ENCODE results near the gene GRIN1.

The GRIN1 gene

GRCh38 chr9:137156567-137157375 lies 17.8 kb downstream of the GRIN1 start:
- H3K27ac ChIP-seq = no peak overlapping the region
- H3K4me3 ChIP-seq = peak overlapping the region; percentile 62
- no peak overlapping the region for H3K9ac ChIP-seq (ENCODE audit: insufficient read length)
- no peaks in the 10 kb centered on the region for H3K9me3 ChIP-seq (ENCODE audit: low read depth, low read length)
- no peaks in the 10 kb centered on the region for H3K36me3 ChIP-seq (ENCODE audit: insufficient read depth, low read length)
- TF ChIP-seq FOXP2 (optimal IDR thresholded peaks at IDR 0.05; ENCODE audit: control extremely low read depth, extremely low read length, insufficient read depth) (no peak), EZH2 (IDR thresholded peaks at IDR 0.05) (no peak), POLR2AphosphoS5 (IDR thresholded peaks at IDR 0.05; ENCODE audit: borderline replicate concordance, low read depth, low read length) (no peak)
- DNase-seq (ENCODE audit: low read depth, low spot score) = peak; percentile 37

- Histone ChIP-seq H3K36me3 (ENCODE audit: insufficient read depth, low read length) (no peaks in the 10 kb centered on the region), H3K27ac (no peak overlapping the region), H3K4me3 (no peak overlapping the region), H3K9ac (ENCODE audit: insufficient read length) (no peak overlapping the region), H3K9me3 (ENCODE audit: low read depth, low read length) (no peaks in the 10 kb centered on the region)
- TF ChIP-seq POLR2AphosphoS5 (IDR thresholded peaks at IDR 0.05; ENCODE audit: borderline replicate concordance, low read depth, low read length) (no peak), FOXP2 (optimal IDR thresholded peaks at IDR 0.05; ENCODE audit: control extremely low read depth, extremely low read length, insufficient read depth) (no peak)
- DNase-seq (ENCODE audit: low read depth, low spot score) = no peak
Observed at GRCh38 chr9:137157618-137158415, 18.9 kb downstream of the GRIN1 start.

- Histone ChIP-seq H3K27ac (no peak overlapping the region), H3K9ac (ENCODE audit: insufficient read length) (no peak overlapping the region), H3K36me3 (ENCODE audit: insufficient read depth, low read length) (no peaks in the 10 kb centered on the region), H3K9me3 (ENCODE audit: low read depth, low read length) (no peaks in the 10 kb centered on the region), H3K4me3 (no peak overlapping the region)
- no peak for DNase-seq (ENCODE audit: low read depth, low spot score)
- TF ChIP-seq FOXP2 (optimal IDR thresholded peaks at IDR 0.05; ENCODE audit: control extremely low read depth, extremely low read length, insufficient read depth) (no peak), POLR2AphosphoS5 (IDR thresholded peaks at IDR 0.05; ENCODE audit: borderline replicate concordance, low read depth, low read length) (no peak), EZH2 (IDR thresholded peaks at IDR 0.05) (no peak)
Observed at GRCh38 chr9:137158625-137159024, 19.7 kb downstream of the GRIN1 start.

- Histone ChIP-seq H3K4me3 (no peak overlapping the region), H3K36me3 (ENCODE audit: insufficient read depth, low read length) (no peaks in the 10 kb centered on the region), H3K27ac (no peak overlapping the region), H3K9me3 (ENCODE audit: low read depth, low read length) (no peaks in the 10 kb centered on the region), H3K9ac (ENCODE audit: insufficient read length) (no peak overlapping the region)
- DNase-seq (ENCODE audit: low read depth, low spot score) = no peak
- TF ChIP-seq POLR2AphosphoS5 (IDR thresholded peaks at IDR 0.05; ENCODE audit: borderline replicate concordance, low read depth, low read length) (no peak), EZH2 (IDR thresholded peaks at IDR 0.05) (no peak), FOXP2 (optimal IDR thresholded peaks at IDR 0.05; ENCODE audit: control extremely low read depth, extremely low read length, insufficient read depth) (no peak)
Observed at GRCh38 chr9:137159105-137160053, 20.4 kb downstream of the GRIN1 start.

GRCh38 chr9:137160054-137160425 lies 21.1 kb downstream of the GRIN1 start:
- H3K4me3 ChIP-seq = no peak overlapping the region
- TF ChIP-seq POLR2AphosphoS5 (IDR thresholded peaks at IDR 0.05; ENCODE audit: borderline replicate concordance, low read depth, low read length) = no peak
- TF ChIP-seq EZH2 (IDR thresholded peaks at IDR 0.05) = no peak
- TF ChIP-seq FOXP2 (optimal IDR thresholded peaks at IDR 0.05; ENCODE audit: control extremely low read depth, extremely low read length, insufficient read depth) = no peak
- no peaks in the 10 kb centered on the region for H3K36me3 ChIP-seq (ENCODE audit: insufficient read depth, low read length)
- no peak overlapping the region for H3K9ac ChIP-seq (ENCODE audit: insufficient read length)
- H3K9me3 ChIP-seq (ENCODE audit: low read depth, low read length) = no peaks in the 10 kb centered on the region
- no peak overlapping the region for H3K27ac ChIP-seq
- DNase-seq (ENCODE audit: low read depth, low spot score) = no peak

GRCh38 chr9:137160716-137161557 lies 22.0 kb downstream of the GRIN1 start:
- Histone ChIP-seq H3K4me3 (no peak overlapping the region), H3K36me3 (ENCODE audit: insufficient read depth, low read length) (no peaks in the 10 kb centered on the region), H3K9me3 (ENCODE audit: low read depth, low read length) (no peaks in the 10 kb centered on the region), H3K27ac (no peak overlapping the region), H3K9ac (ENCODE audit: insufficient read length) (no peak overlapping the region)
- TF ChIP-seq POLR2AphosphoS5 (IDR thresholded peaks at IDR 0.05; ENCODE audit: borderline replicate concordance, low read depth, low read length) (no peak), EZH2 (IDR thresholded peaks at IDR 0.05) (no peak), FOXP2 (optimal IDR thresholded peaks at IDR 0.05; ENCODE audit: control extremely low read depth, extremely low read length, insufficient read depth) (no peak)
- no peak for DNase-seq (ENCODE audit: low read depth, low spot score)
